CD4-positive, alpha-beta T cell (primary cell): Measurements from ENCODE around the gene TNK2. TPM values are rescaled to one million over a fixed set of nuclear protein-coding genes. Genes with fewer than 3 reads are reported as not detected.

Source experiments
- ATAC-seq: fragments of 200-7000 bp; cut with Tn5 transposase; one replicate; pipeline ENCODE4 v1.10.0; 2022; ENCODE audit warnings: mild to moderate bottlenecking; ENCODE audit not compliant: poor library complexity
- CTCF ChIA-PET: fragments of 350-600 bp; sonication (Branson Sonifier 250); formaldehyde crosslinking; loops from one replicate; lab custom pipeline; 2021; ENCODE audit warnings: antibody characterized with exemption, inconsistent platforms; lab: Charles Lee
- POLR2A ChIA-PET: fragments of 350-600 bp; sonication (Branson Sonifier 250); formaldehyde crosslinking; loops from one replicate; lab custom pipeline; 2021; ENCODE audit warnings: antibody characterized with exemption, inconsistent platforms; lab: Charles Lee
- DNase-seq, 14 experiments: peaks; one replicate each; pipeline ENCODE4 v3.0.0-alpha.2; 2013 to 2020; ENCODE audit warnings: mixed read lengths in 2 of 14
- H3K27ac ChIP-seq, 2 donors: one replicate each; pipeline versions ENCODE4 v1.5.1 to v1.7.0; 2013; ENCODE audit warnings: low read length in 2 of 2, low read depth in 1 of 2, mild to moderate bottlenecking in 1 of 2
- H3K27me3 ChIP-seq, 2 experiments: 1 replicate in 1 of 2; 2 replicates in 1 of 2; pipeline versions ENCODE4 v1.6.1 to v1.7.0; 2013; ENCODE audit warnings: low read length in 2 of 2, control low read depth in 1 of 2, mild to moderate bottlenecking in 1 of 2, moderate library complexity in 1 of 2; ENCODE audit not compliant: insufficient read depth in 2 of 2, control insufficient read depth in 1 of 2
- H3K36me3 ChIP-seq: one replicate; pipeline ENCODE4 v1.6.1; 2013; ENCODE audit warnings: low read length, control low read depth; ENCODE audit not compliant: insufficient read depth
- H3K4me1 ChIP-seq: one replicate; pipeline ENCODE4 v1.6.1; 2013; ENCODE audit warnings: low read length, control low read depth; ENCODE audit not compliant: insufficient read depth
- H3K4me3 ChIP-seq: one replicate; pipeline ENCODE4 v1.5.1; 2013; ENCODE audit warnings: mild to moderate bottlenecking, low read length, moderate library complexity
- H3K9me3 ChIP-seq, 2 experiments: 1 replicate in 1 of 2; 2 replicates in 1 of 2; pipeline versions ENCODE4 v1.6.1 to v1.7.0; 2013; ENCODE audit warnings: low read length in 2 of 2, mild to moderate bottlenecking in 2 of 2, control low read depth in 1 of 2, moderate library complexity in 1 of 2; ENCODE audit not compliant: control insufficient read depth in 1 of 2, insufficient read depth in 1 of 2
- H3K27ac Mint-ChIP-seq: one replicate; pipeline ENCODE4 v1.8.0; 2020; ENCODE audit warnings: mixed read lengths
- H3K27me3 Mint-ChIP-seq: one replicate; pipeline ENCODE4 v1.8.0; 2021; ENCODE audit warnings: mixed read lengths
- H3K36me3 Mint-ChIP-seq: one replicate; pipeline ENCODE4 v1.8.0; 2021; ENCODE audit warnings: low read depth, mixed read lengths
- H3K4me1 Mint-ChIP-seq: one replicate; pipeline ENCODE4 v1.8.0; 2021; ENCODE audit warnings: low read depth, mixed read lengths
- H3K4me3 Mint-ChIP-seq: one replicate; pipeline ENCODE4 v1.8.0; 2020; ENCODE audit warnings: mild to moderate bottlenecking, mixed read lengths
- H3K9me3 Mint-ChIP-seq: one replicate; pipeline ENCODE4 v1.8.0; 2020; ENCODE audit warnings: mixed read lengths
- intact Hi-C, 2 experiments: fragments of 100-400 bp; cut with DNase I in 1 of 2; cut with micrococcal nuclease in 1 of 2; formaldehyde crosslinking; loops; one replicate each; pipeline versions ENCODE4 v1.15.1 to v1.9.0; 2023 to 2025; cut with DNase I, micrococcal nuclease
- total RNA-seq, 174 experiments: library from RNA in 2 of 174; stranded (reverse) in 2 of 174; gene quantifications; one replicate each; pipeline ENCODE4 v1.2.3 and lab custom pipeline; 2021 to 2026
- TF ChIP-seq, protein P1 (sequence below): fragments of 200-600 bp; IDR thresholded peaks from one replicate; pipeline ENCODE4 v1.8.0; 2022; ENCODE audit warnings: antibody characterized with exemption, mild to moderate bottlenecking

TNK2 gene
- total RNA-seq, 2 experiments from 2014 or later = 161 to 171 TPM

DNA sequence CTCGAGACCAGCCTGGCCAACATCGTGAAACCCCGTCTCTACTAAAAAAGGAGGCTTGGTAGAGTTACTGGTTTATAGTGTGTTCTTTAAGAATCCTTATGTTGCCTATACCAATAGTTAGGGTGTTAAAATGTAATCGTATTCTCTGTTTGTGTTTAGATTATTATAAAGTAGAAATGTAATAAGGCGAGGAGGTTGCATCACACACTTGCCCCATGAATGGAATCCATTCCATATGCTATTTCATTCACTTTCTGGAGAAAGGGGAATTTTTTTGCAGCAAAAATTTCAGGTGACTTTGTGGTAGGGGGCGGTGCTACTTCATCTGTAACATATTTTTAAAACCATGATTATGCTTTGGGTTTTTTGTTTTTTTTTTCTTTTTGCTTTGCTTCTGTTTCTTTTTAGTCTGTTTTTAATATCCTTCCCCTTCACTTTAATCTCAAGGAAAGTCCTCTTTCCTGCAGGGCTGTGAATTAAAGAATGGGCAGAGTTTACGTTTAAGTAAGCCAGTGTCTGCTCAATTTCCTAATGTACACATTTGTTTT lies 63.6 kb downstream of the TNK2 start:
- H3K36me3 ChIP-seq = no peaks in the 10 kb centered on the region
- TF ChIP-seq, protein P1, sequence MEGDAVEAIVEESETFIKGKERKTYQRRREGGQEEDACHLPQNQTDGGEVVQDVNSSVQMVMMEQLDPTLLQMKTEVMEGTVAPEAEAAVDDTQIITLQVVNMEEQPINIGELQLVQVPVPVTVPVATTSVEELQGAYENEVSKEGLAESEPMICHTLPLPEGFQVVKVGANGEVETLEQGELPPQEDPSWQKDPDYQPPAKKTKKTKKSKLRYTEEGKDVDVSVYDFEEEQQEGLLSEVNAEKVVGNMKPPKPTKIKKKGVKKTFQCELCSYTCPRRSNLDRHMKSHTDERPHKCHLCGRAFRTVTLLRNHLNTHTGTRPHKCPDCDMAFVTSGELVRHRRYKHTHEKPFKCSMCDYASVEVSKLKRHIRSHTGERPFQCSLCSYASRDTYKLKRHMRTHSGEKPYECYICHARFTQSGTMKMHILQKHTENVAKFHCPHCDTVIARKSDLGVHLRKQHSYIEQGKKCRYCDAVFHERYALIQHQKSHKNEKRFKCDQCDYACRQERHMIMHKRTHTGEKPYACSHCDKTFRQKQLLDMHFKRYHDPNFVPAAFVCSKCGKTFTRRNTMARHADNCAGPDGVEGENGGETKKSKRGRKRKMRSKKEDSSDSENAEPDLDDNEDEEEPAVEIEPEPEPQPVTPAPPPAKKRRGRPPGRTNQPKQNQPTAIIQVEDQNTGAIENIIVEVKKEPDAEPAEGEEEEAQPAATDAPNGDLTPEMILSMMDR = no peak
- H3K27ac ChIP-seq = no peak overlapping the region
- CTCF ChIA-PET = no interaction called here
- H3K9me3 ChIP-seq = no peaks in the 10 kb centered on the region
- intact Hi-C loops = no loop called here
- H3K27ac Mint-ChIP-seq = no peak overlapping the region
- no peaks in the 10 kb centered on the region for H3K9me3 Mint-ChIP-seq
- no peaks in the 10 kb centered on the region for H3K36me3 Mint-ChIP-seq
- ATAC-seq (no peak), DNase-seq (no peak)
- POLR2A ChIA-PET = no interaction called here
- H3K27me3 Mint-ChIP-seq = no peaks in the 10 kb centered on the region
- H3K4me1 ChIP-seq = no peaks in the 10 kb centered on the region
- H3K4me3 ChIP-seq = no peak overlapping the region
- H3K27me3 ChIP-seq = no peaks in the 10 kb centered on the region
- H3K4me1 Mint-ChIP-seq = no peaks in the 10 kb centered on the region
- no peak overlapping the region for H3K4me3 Mint-ChIP-seq

DNA sequence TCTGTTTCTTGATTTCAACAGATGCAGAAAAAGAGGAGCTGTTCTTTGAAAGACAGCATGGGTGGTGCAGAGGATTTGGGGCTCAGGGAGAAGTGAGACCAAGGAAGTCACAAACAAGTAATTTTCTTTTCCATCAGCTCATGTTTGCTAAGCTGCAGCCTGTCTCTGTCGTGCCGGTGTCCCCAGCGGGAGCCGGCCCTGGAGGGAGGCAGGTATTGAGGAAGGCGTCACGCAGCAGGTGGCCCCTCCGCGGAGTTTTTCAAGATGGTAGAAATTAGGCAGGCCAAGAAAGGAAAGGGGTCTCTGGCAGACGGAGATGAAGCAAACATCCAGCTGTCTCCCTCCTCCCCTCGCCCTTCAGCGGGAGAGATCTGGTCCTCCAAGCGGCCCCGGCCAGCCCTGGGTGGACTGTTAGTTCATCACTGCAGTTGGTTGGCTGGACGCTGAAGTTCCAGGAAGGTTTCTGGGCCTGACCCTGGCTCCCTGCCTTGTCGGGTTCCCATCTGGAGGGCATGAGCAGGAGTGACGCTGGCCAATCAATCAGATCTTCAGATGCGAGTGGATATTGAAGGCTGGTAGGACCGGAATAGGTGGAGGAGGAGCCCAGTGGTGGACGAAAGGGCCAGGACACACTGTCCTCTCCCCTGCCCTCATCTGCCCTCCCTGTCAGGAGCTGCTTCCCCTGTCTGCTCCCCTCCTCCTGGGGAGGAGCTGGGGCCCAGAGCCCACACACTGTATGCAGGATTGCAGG lies 68.9 kb downstream of the TNK2 start:
- Mint-ChIP-seq H3K4me3 (no peak overlapping the region), H3K9me3 (no peaks in the 10 kb centered on the region), H3K36me3 (no peaks in the 10 kb centered on the region), H3K27me3 (no peaks in the 10 kb centered on the region), H3K4me1 (no peaks in the 10 kb centered on the region), H3K27ac (no peak overlapping the region)
- ATAC-seq (no peak), DNase-seq (no peak)
- Histone ChIP-seq H3K9me3 (no peaks in the 10 kb centered on the region), H3K36me3 (no peaks in the 10 kb centered on the region), H3K27ac (no peak overlapping the region), H3K27me3 (no peaks in the 10 kb centered on the region), H3K4me3 (no peak overlapping the region), H3K4me1 (no peaks in the 10 kb centered on the region)
- ChIA-PET CTCF (interaction anchor here (3.8 kb wide), 1 partner anchor 11 kb away, joined by 20 read pairs; no protein-coding TSS in a partner anchor), POLR2A (no interaction called here)
- intact Hi-C loops = no loop called here
- TF ChIP-seq, protein P1 = no peak

GRCh38 chr3:195838714-195839113 lies 69.6 kb downstream of the TNK2 start:
- no peaks in the 10 kb centered on the region for H3K27me3 ChIP-seq
- POLR2A ChIA-PET = no interaction called here
- no peak for DNase-seq
- no peaks in the 10 kb centered on the region for H3K36me3 ChIP-seq
- Mint-ChIP-seq H3K4me3 (no peak overlapping the region), H3K9me3 (no peaks in the 10 kb centered on the region), H3K27ac (no peak overlapping the region), H3K36me3 (no peaks in the 10 kb centered on the region), H3K27me3 (no peaks in the 10 kb centered on the region), H3K4me1 (no peaks in the 10 kb centered on the region)
- ATAC-seq = no peak
- H3K4me3 ChIP-seq = no peak overlapping the region
- CTCF ChIA-PET = interaction anchor here (3.8 kb wide), 1 partner anchor 12 kb away, joined by 20 read pairs; no protein-coding TSS in a partner anchor
- H3K4me1 ChIP-seq = no peaks in the 10 kb centered on the region
- intact Hi-C loops = no loop called here
- TF ChIP-seq, protein P1 = no peak
- no peak overlapping the region for H3K27ac ChIP-seq
- no peaks in the 10 kb centered on the region for H3K9me3 ChIP-seq
